ENCODE results near the gene PGBD2.
A peak's percentile ranks its signal among the peaks of the same experiment; 100 is the strongest.

PGBD2 gene, protein sequence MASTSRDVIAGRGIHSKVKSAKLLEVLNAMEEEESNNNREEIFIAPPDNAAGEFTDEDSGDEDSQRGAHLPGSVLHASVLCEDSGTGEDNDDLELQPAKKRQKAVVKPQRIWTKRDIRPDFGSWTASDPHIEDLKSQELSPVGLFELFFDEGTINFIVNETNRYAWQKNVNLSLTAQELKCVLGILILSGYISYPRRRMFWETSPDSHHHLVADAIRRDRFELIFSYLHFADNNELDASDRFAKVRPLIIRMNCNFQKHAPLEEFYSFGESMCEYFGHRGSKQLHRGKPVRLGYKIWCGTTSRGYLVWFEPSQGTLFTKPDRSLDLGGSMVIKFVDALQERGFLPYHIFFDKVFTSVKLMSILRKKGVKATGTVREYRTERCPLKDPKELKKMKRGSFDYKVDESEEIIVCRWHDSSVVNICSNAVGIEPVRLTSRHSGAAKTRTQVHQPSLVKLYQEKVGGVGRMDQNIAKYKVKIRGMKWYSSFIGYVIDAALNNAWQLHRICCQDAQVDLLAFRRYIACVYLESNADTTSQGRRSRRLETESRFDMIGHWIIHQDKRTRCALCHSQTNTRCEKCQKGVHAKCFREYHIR

GRCh38 chr1:248906009-248906752 is at the start of gene PGBD2:
PGBD2 (plus strand) TSS chr1:248906235; CDS start chr1:248913863, 7,628 bp downstream.
- peaks cover 17 to 51% (median 48%) of the 10 kb centered on the region in 10 experiments for H3K4me1 ChIP-seq
- H3K9ac ChIP-seq, result peak within 1 kb of the TSS; percentile 86 to 94 (median 90)
- no peaks in the 10 kb centered on the region for H3K27me3 ChIP-seq
- peak within 1 kb of the TSS; percentile 88 to 98 (median 93) for H3K27ac ChIP-seq
- H4K20me1 ChIP-seq, result peaks cover 0 to 40% (median 23%) of the 10 kb centered on the region in 11 experiments; a peak in 15 of 22 replicates
- TF ChIP-seq Cebpa-rat (IDR thresholded peaks at IDR 0.05), result no peak
- H3K4me2 ChIP-seq, result peak within 1 kb of the TSS; percentile 87 to 98 (median 92)
- no peaks in the 10 kb centered on the region for H3K9me3 ChIP-seq (replicated peaks in 1 of 11)
- H3K36me3 ChIP-seq, result peaks cover 0 to 28% (median 0%) of the 10 kb centered on the region in 11 experiments; a peak in 8 of 22 replicates
- H3K4me3 ChIP-seq, result peak within 1 kb of the TSS; percentile 66 to 80 (median 68)

DNA sequence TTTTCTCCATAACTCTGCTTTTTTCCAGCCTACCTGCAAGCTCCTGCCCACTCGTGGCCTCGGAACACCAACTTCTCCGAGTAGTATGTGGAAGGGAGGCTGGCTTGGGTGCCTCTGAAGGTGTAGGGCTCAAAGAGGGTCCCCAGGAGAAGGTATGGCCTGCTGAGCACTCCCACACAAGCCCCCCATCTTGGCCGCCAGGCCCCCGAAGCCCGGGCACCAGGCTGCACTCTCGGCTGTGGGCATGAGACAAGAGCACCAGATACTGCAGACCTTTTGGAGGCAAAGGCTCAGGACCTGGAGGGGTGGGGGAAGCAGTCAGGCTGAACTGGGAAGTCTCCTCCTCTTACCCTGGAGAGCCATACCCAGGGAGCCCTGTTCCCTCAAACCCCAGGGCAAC is 48.8 kb upstream of the PGBD2 start:
- H3K4me1 ChIP-seq, result peaks cover 36 to 63% (median 49%) of the 10 kb centered on the region in 10 experiments
- H3K27ac ChIP-seq, result peak overlapping the region in 9 of 11 experiments; percentile 71 to 90 (median 84); a peak in 15 of 22 replicates
- no peak for TF ChIP-seq Cebpa-rat (IDR thresholded peaks at IDR 0.05)

GRCh38 chr1:248857749-248858095 is 48.3 kb upstream of the PGBD2 start:
- Histone ChIP-seq H3K36me3 (peaks cover 27 to 41% (median 34%) of the 10 kb centered on the region in 11 experiments), H3K27ac (peak overlapping the region; percentile 58 to 90 (median 83); a peak in 21 of 22 replicates), H3K9me3 (replicated peaks in 1 of 11) (no peaks in the 10 kb centered on the region), H4K20me1 (peaks cover 0 to 14% (median 0%) of the 10 kb centered on the region in 11 experiments; a peak in 2 of 22 replicates), H3K9ac (peak overlapping the region; percentile 76 to 88 (median 83)), H3K4me3 (peak overlapping the region; percentile 56 to 77 (median 67)), H3K4me1 (peaks cover 36 to 63% (median 48%) of the 10 kb centered on the region in 10 experiments), H3K27me3 (no peaks in the 10 kb centered on the region), H3K4me2 (peak overlapping the region; percentile 91 to 100 (median 98))
- no peak for TF ChIP-seq Cebpa-rat (IDR thresholded peaks at IDR 0.05)

More for the DNA sequence above, 48.8 kb upstream of the PGBD2 start:
- Histone ChIP-seq H3K36me3 (peaks cover 27 to 41% (median 34%) of the 10 kb centered on the region in 11 experiments), H3K9ac (peak overlapping the region; percentile 76 to 88 (median 83)), H3K27me3 (no peaks in the 10 kb centered on the region), H4K20me1 (peaks cover 0 to 14% (median 0%) of the 10 kb centered on the region in 11 experiments; a peak in 2 of 22 replicates), H3K9me3 (replicated peaks in 1 of 11) (no peaks in the 10 kb centered on the region), H3K4me2 (peak overlapping the region; percentile 91 to 100 (median 98)), H3K4me3 (peak overlapping the region; percentile 56 to 77 (median 67))

- Histone ChIP-seq H3K9ac (peak overlapping the region; percentile 76 to 88 (median 83)), H3K4me2 (peak overlapping the region; percentile 91 to 100 (median 98)), H3K27me3 (no peaks in the 10 kb centered on the region), H3K4me3 (peak overlapping the region; percentile 56 to 77 (median 67)), H3K9me3 (replicated peaks in 1 of 11) (no peaks in the 10 kb centered on the region), H3K27ac (peak overlapping the region; percentile 58 to 90 (median 83); a peak in 21 of 22 replicates), H4K20me1 (0 out of 22 replicates have a peak, but pooled peaks cover 0 to 9% (median 0%) of the 10 kb centered on the region in 11 experiments), H3K36me3 (peaks cover 23 to 36% (median 30%) of the 10 kb centered on the region in 11 experiments), H3K4me1 (peaks cover 34 to 63% (median 49%) of the 10 kb centered on the region in 10 experiments)
- TF ChIP-seq Cebpa-rat (IDR thresholded peaks at IDR 0.05), result no peak
Measured at GRCh38 chr1:248858096-248858890, 47.7 kb upstream of the PGBD2 start.

DNA sequence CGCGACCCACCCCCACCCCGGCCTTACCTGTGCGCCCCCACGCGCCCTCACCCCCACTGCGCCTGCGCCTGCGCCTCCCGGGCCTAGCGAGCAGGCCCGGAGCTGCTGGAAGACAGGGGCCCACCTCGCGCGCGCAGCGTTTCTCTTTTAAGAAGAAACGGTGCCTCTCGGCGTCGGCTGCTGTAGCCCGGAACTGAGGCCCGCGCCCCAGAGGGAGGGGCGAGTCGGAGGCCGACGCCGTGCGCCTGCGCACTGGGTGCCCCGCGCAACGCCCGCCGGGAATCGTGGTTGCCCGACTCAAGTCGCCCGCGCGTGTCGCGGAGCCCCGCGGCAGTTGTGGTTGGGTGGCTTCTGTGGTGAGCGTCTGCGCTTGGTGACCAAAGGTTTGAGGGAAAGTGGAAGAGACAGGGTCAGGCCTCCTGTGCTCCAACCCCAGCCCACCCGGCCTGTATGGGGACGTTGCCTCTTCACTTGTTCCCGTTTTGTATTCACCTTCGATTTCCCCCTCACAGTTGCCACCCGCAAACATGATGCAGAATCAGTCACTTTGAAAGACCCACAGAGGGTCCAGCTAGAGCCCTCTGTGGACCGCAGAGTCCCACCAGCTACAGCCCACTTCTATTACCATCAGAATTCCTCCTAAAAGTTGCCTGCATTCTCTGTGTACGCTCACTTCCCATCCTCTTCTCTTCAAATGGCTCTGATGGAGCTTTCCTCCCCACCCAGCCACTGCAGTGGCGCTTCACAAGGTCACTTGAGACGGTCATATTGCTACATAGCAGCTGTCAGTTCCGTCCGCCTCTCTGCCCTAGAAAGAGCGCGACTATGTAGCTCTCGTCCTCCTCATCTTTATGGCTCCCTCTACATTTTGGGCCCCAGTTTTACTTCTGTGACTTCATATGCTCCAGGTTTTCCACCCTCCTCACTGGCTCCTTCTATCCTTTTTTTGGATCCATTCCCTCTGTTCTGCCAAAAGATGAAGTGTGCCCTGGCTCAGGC is 46.8 kb upstream of the PGBD2 start, which contains the start of gene ZNF692:
ZNF692 (minus strand) TSS at position 195 of the 999 bp plus-strand sequence. CDS start 776 bp downstream, outside the sequence.
- Histone ChIP-seq H3K27me3 (no peaks in the 10 kb centered on the region), H3K27ac (peak within 1 kb of the TSS; percentile 71 to 90 (median 83)), H3K36me3 (peaks cover 14 to 27% (median 21%) of the 10 kb centered on the region in 11 experiments), H3K9ac (peak within 1 kb of the TSS; percentile 76 to 88 (median 83)), H3K9me3 (replicated peaks in 1 of 11) (no peaks in the 10 kb centered on the region), H3K4me3 (peak within 1 kb of the TSS; percentile 56 to 77 (median 67)), H3K4me1 (peaks cover 37 to 63% (median 54%) of the 10 kb centered on the region in 10 experiments), H4K20me1 (no peaks in the 10 kb centered on the region), H3K4me2 (peak within 1 kb of the TSS; percentile 91 to 100 (median 98))
- TF ChIP-seq Cebpa-rat (IDR thresholded peaks at IDR 0.05), result no peak

GRCh38 chr1:248860007-248860406 is 46.0 kb upstream of the PGBD2 start:
- peak overlapping the region in 1 of 11 experiments; percentile 88; a peak in 1 of 22 replicates for H3K27ac ChIP-seq
- H3K4me2 ChIP-seq, result peak overlapping the region; percentile 77 to 100 (median 96)
- H3K9me3 ChIP-seq (replicated peaks in 1 of 11), result no peaks in the 10 kb centered on the region
- H3K9ac ChIP-seq, result no peak overlapping the region
- no peak for TF ChIP-seq Cebpa-rat (IDR thresholded peaks at IDR 0.05)
- H3K4me3 ChIP-seq, result no peak overlapping the region
- peaks cover 6 to 19% (median 13%) of the 10 kb centered on the region in 11 experiments; a peak in 20 of 22 replicates for H3K36me3 ChIP-seq
- H4K20me1 ChIP-seq, result no peaks in the 10 kb centered on the region
- H3K4me1 ChIP-seq, result peaks cover 37 to 70% (median 58%) of the 10 kb centered on the region in 10 experiments
- no peaks in the 10 kb centered on the region for H3K27me3 ChIP-seq

- TF ChIP-seq Cebpa-rat (IDR thresholded peaks at IDR 0.05), result no peak
- Histone ChIP-seq H3K9ac (no peak overlapping the region), H3K4me2 (no peak overlapping the region), H3K27me3 (no peaks in the 10 kb centered on the region), H3K27ac (no peak overlapping the region), H3K36me3 (0 out of 22 replicates have a peak, but pooled peaks cover 0 to 3% (median 0%) of the 10 kb centered on the region in 11 experiments), H3K4me1 (peaks cover 37 to 58% (median 51%) of the 10 kb centered on the region in 10 experiments), H4K20me1 (no peaks in the 10 kb centered on the region), H3K9me3 (replicated peaks in 1 of 11) (no peaks in the 10 kb centered on the region), H3K4me3 (no peak overlapping the region)
Measured at GRCh38 chr1:248861616-248862015, 44.4 kb upstream of the PGBD2 start.
